ENCODE measurements around the gene RASD2. TPM values are rescaled to one million over a fixed set of nuclear protein-coding genes. Genes with fewer than 3 reads are reported as not detected.

Gene RASD2
- total RNA-seq, 5 donors from 2014 or later (not counting 1 experiment from before 2014, with no cell fraction given): 0.19 to 1.7 (median 1.0) TPM; not detected in 2

DNA sequence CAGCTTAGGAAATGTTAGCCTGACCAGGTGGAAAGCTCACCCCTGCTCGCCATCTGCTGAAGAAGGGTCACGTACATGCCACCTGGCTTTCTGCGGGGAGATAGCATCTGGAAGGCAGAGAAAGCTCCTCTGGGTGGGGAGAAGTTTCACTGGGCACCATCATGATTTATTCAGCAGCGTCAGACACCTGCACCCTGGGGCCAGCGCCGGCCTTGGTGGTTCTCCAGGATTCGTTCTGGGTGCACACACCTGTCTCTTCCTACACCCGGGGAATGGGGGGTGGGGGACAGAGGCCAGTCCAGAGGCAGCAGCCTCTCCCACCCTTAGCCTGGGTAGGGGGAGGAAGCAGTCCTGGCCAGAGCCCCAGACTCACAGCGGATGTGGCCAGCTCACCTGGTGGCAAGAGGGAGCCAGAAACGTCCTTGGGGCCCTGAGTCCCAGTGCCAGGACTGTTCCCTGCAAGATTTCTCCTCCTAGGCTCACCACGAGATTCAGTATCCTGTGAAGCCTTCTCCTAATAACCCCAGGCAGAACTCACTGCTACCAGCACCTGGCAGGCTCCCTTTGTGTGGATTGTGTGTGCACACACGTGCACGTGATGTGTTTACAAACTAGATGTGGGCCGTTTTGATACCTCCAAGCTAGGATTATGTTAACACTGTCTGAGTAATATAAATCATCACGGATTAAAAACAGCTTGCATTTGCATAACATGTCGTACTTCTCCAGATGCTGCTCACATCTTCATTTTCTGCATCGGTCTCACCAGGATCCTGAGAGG is 17.3 kb upstream of the RASD2 start:
- no peaks in the 10 kb centered on the region for H3K4me1 Mint-ChIP-seq
- ChIA-PET CTCF (no interaction called here), POLR2A (no interaction called here)
- no peaks in the 10 kb centered on the region for H3K9me3 ChIP-seq
- no peaks in the 10 kb centered on the region for H3K9me3 Mint-ChIP-seq
- DNase-seq: no peak
- peaks cover 0 to 41% of the 10 kb centered on the region in 2 experiments for H3K27me3 ChIP-seq (replicated peaks in 1 of 2; ENCODE audit: control insufficient read depth in 2 of 2, extremely low read depth in 1 of 2, insufficient read depth in 2 of 2, low read length in 1 of 2)
- no peak for ATAC-seq (replicated peaks in 1 of 4)
- no peaks in the 10 kb centered on the region for H3K36me3 Mint-ChIP-seq
- H3K4me3 ChIP-seq (ENCODE audit: control insufficient read depth in 1 of 2, extremely low read depth in 1 of 2, low read length in 1 of 2): no peak overlapping the region
- 68% methylated on average over 8 of the region's 17 CpGs for WGBS (ENCODE audit: insufficient coverage)
- H3K27ac ChIP-seq (ENCODE audit: low read length): no peak overlapping the region
- H3K27ac Mint-ChIP-seq: no peak overlapping the region
- no peak overlapping the region for H3K4me3 Mint-ChIP-seq
- H3K36me3 ChIP-seq (ENCODE audit: control insufficient read depth in 2 of 2, extremely low read depth in 1 of 2, insufficient read depth in 1 of 2, low read length in 1 of 2): no peaks in the 10 kb centered on the region
- no peaks in the 10 kb centered on the region for H3K4me1 ChIP-seq (ENCODE audit: control insufficient read depth in 1 of 2, extremely low read depth in 1 of 2, insufficient read depth in 2 of 2, low read length in 2 of 2)
- H3K27me3 Mint-ChIP-seq: peaks cover 14 to 28% of the 10 kb centered on the region in 2 donors

DNA sequence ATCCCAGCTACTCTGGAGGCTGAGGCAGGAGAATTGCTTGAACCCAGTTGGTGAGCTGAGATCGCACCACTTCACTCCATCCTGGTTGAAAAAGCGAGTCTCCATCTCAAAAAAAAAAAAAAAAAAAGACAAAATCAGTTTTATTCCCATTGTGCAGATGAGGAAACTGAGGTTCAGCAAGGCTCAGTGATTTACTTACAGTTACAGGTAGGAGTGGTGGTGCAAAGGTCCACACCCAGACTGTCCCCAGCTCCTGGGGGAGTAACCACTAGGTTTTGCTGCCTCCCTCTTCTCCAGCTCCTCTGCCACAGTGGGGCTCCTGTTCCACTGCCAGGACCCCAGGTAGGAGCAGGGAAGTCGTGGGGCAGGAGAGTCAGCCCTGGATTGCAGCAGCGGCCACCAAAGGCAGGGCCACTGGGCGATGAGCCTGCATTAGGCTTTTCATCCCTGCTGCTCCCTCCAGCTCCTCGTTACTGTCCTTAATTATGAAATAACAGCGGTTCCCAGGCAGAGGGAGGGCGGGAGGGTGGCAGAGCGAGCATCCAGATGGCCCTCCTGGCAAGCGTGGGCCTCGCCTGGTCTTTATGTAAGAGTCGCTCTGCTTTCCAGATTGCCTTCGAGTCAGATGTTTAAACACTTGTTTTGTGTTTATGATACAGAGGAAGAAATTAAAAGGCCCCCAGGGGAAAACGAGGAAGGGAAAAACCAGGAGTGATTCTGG is 15.5 kb upstream of the RASD2 start:
- CTCF ChIA-PET: no interaction called here
- H3K27me3 Mint-ChIP-seq: peaks cover 14 to 19% of the 10 kb centered on the region in 2 donors

DNA sequence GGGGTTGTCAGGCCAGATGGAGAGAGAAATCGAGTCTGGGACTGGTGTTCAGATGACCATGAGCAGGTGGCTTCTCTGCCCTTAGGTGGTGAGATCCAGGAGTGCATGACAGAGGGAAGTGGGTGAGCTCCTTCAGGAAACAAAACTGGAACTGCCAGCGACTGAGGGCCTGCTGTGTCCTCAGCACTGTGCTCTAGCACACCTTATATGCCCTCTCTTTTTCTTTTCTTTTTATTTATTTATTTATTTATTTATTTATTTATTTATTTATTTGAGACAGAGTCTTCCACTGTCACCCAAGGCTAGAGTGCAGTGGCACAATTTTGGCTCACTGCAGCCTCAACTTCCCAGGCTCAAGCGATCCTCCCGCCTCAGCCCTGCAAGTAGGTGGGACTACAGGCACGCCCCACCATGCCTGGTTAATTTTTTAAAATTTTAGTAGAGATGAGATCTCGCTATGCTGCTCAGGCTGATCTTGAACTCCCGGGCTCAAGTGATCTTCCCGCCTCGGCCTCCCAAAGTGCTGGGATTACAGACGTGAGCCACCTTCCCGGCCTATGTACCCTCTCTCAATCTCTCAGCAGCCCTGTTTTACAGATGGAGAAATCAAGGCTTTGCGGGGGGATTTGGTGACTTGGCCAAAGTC is 14.8 kb upstream of the RASD2 start:
- no peaks in the 10 kb centered on the region for H3K4me1 Mint-ChIP-seq
- Histone ChIP-seq H3K27me3 (replicated peaks in 1 of 2; ENCODE audit: control insufficient read depth in 2 of 2, extremely low read depth in 1 of 2, insufficient read depth in 2 of 2, low read length in 1 of 2) (peaks cover 0 to 25% of the 10 kb centered on the region in 2 experiments), H3K27ac (ENCODE audit: low read length) (no peak overlapping the region), H3K36me3 (ENCODE audit: control insufficient read depth in 2 of 2, extremely low read depth in 1 of 2, insufficient read depth in 1 of 2, low read length in 1 of 2) (no peaks in the 10 kb centered on the region), H3K4me1 (ENCODE audit: control insufficient read depth in 1 of 2, extremely low read depth in 1 of 2, insufficient read depth in 2 of 2, low read length in 2 of 2) (no peaks in the 10 kb centered on the region), H3K9me3 (no peaks in the 10 kb centered on the region), H3K4me3 (ENCODE audit: control insufficient read depth in 1 of 2, extremely low read depth in 1 of 2, low read length in 1 of 2) (no peak overlapping the region)
- ATAC-seq (replicated peaks in 1 of 4) (no peak), DNase-seq (no peak)
- no peak overlapping the region for H3K4me3 Mint-ChIP-seq
- CTCF ChIA-PET: no interaction called here
- 83% methylated on average over 8 of the region's 12 CpGs for WGBS (ENCODE audit: insufficient coverage)
- H3K9me3 Mint-ChIP-seq: peaks cover 0 to 6% (median 4%) of the 10 kb centered on the region in 3 donors
- peaks cover 14 to 19% of the 10 kb centered on the region in 2 donors for H3K27me3 Mint-ChIP-seq
- H3K27ac Mint-ChIP-seq: no peak overlapping the region
- POLR2A ChIA-PET: no interaction called here
- no peaks in the 10 kb centered on the region for H3K36me3 Mint-ChIP-seq

More for the DNA sequence above, 15.5 kb upstream of the RASD2 start:
- H3K4me1 Mint-ChIP-seq: no peaks in the 10 kb centered on the region
- no peak for DNase-seq
- peaks cover 0 to 26% of the 10 kb centered on the region in 2 experiments for H3K27me3 ChIP-seq (replicated peaks in 1 of 2; ENCODE audit: control insufficient read depth in 2 of 2, extremely low read depth in 1 of 2, insufficient read depth in 2 of 2, low read length in 1 of 2)
- POLR2A ChIA-PET: no interaction called here
- H3K27ac Mint-ChIP-seq: no peak overlapping the region
- no peaks in the 10 kb centered on the region for H3K36me3 Mint-ChIP-seq
- no peak overlapping the region for H3K4me3 ChIP-seq (ENCODE audit: control insufficient read depth in 1 of 2, extremely low read depth in 1 of 2, low read length in 1 of 2)
- H3K4me3 Mint-ChIP-seq: no peak overlapping the region
- WGBS (ENCODE audit: insufficient coverage): 77% methylated on average over 11 of the region's 14 CpGs
- ATAC-seq (replicated peaks in 1 of 4): no peak
- no peaks in the 10 kb centered on the region for H3K4me1 ChIP-seq (ENCODE audit: control insufficient read depth in 1 of 2, extremely low read depth in 1 of 2, insufficient read depth in 2 of 2, low read length in 2 of 2)
- H3K36me3 ChIP-seq (ENCODE audit: control insufficient read depth in 2 of 2, extremely low read depth in 1 of 2, insufficient read depth in 1 of 2, low read length in 1 of 2): no peaks in the 10 kb centered on the region
- peaks cover 0 to 6% (median 4%) of the 10 kb centered on the region in 3 donors for H3K9me3 Mint-ChIP-seq
- no peak overlapping the region for H3K27ac ChIP-seq (ENCODE audit: low read length)
- no peaks in the 10 kb centered on the region for H3K9me3 ChIP-seq

DNA sequence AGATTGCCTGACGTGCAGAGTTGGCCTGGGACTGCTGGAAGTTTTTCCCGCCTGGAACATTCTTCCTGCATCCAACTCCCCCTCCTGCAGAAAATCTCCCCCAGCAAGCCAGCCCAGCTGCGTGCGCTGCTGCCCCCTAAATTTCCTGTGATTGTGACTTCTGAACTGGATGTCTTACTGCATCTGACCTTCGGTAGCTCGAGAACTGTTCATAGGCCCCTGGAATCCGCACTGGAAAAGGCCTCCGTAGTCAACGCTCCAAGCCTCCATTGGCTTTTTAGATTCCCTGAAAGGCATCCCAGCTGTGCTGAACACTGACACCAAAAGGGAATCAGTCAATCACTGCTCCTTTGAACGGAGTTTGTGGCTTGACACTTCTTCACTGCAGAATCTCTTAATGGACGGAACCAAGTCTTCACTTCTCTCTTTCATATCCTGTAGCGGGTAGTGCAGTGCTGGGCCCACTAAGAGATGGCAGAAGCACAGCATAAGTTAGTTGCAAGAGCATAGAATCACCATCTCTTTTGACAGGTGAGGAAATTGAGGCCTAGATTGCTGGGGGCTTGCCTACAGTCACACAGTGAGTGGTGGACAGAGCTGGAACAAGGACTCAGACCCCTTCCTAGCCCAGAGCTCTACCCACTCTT is 14.2 kb upstream of the RASD2 start:
- no peak for DNase-seq
- Mint-ChIP-seq H3K4me1 (no peaks in the 10 kb centered on the region), H3K27ac (no peak overlapping the region), H3K27me3 (peaks cover 14 to 19% of the 10 kb centered on the region in 2 donors), H3K36me3 (no peaks in the 10 kb centered on the region), H3K9me3 (peaks cover 0 to 6% (median 4%) of the 10 kb centered on the region in 3 donors), H3K4me3 (no peak overlapping the region)
- ChIA-PET POLR2A (no interaction called here), CTCF (no interaction called here)
- Histone ChIP-seq H3K4me1 (ENCODE audit: control insufficient read depth in 1 of 2, extremely low read depth in 1 of 2, insufficient read depth in 2 of 2, low read length in 2 of 2) (no peaks in the 10 kb centered on the region), H3K27ac (ENCODE audit: low read length) (no peak overlapping the region), H3K9me3 (no peaks in the 10 kb centered on the region), H3K27me3 (replicated peaks in 1 of 2; ENCODE audit: control insufficient read depth in 2 of 2, extremely low read depth in 1 of 2, insufficient read depth in 2 of 2, low read length in 1 of 2) (peaks cover 0 to 19% of the 10 kb centered on the region in 2 experiments), H3K4me3 (ENCODE audit: control insufficient read depth in 1 of 2, extremely low read depth in 1 of 2, low read length in 1 of 2) (no peak overlapping the region), H3K36me3 (ENCODE audit: control insufficient read depth in 2 of 2, extremely low read depth in 1 of 2, insufficient read depth in 1 of 2, low read length in 1 of 2) (no peaks in the 10 kb centered on the region)
- 94% methylated on average over 9 of the region's 12 CpGs for WGBS (ENCODE audit: insufficient coverage)
- no peak for ATAC-seq (replicated peaks in 1 of 4)

DNA sequence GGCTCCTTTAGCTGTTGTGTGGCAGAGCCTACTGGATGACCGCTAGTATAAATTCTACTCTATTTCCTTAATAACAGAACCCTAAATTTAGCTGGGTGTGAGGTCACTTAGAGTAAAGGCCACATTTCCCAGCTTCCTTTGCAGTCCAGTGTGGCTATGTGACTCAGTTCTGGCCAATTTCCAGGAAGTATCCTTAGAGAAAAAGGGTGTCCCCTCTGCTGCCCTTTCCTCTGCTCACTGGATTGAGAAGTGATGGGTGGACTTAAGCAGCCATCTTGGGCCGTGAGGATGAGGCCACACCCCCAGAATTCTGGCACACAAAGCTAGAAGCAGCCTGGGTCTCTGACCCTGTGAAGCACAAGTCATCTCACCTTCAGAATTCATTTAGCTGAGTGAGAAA is 11.7 kb upstream of the RASD2 start:
- Mint-ChIP-seq H3K36me3 (no peaks in the 10 kb centered on the region), H3K27ac (no peak overlapping the region), H3K4me3 (no peak overlapping the region), H3K9me3 (peaks cover 0 to 6% (median 4%) of the 10 kb centered on the region in 3 donors), H3K4me1 (no peaks in the 10 kb centered on the region), H3K27me3 (peaks cover 0 to 2% of the 10 kb centered on the region in 2 donors)
- Histone ChIP-seq H3K4me1 (ENCODE audit: control insufficient read depth in 1 of 2, extremely low read depth in 1 of 2, insufficient read depth in 2 of 2, low read length in 2 of 2) (no peaks in the 10 kb centered on the region), H3K9me3 (no peaks in the 10 kb centered on the region), H3K36me3 (ENCODE audit: control insufficient read depth in 2 of 2, extremely low read depth in 1 of 2, insufficient read depth in 1 of 2, low read length in 1 of 2) (no peaks in the 10 kb centered on the region), H3K4me3 (ENCODE audit: control insufficient read depth in 1 of 2, extremely low read depth in 1 of 2, low read length in 1 of 2) (no peak overlapping the region), H3K27me3 (replicated peaks in 1 of 2; ENCODE audit: control insufficient read depth in 2 of 2, extremely low read depth in 1 of 2, insufficient read depth in 2 of 2, low read length in 1 of 2) (peaks cover 0 to 7% of the 10 kb centered on the region in 2 experiments), H3K27ac (ENCODE audit: low read length) (no peak overlapping the region)
- POLR2A ChIA-PET: interaction anchor here in 1 of 2 donors (0.7 kb wide), 1 partner anchor 106 kb away, joined by 3 read pairs; no protein-coding TSS in a partner anchor
- WGBS (ENCODE audit: insufficient coverage): no CpG with 5 or more reads among the region's 2 CpGs
- CTCF ChIA-PET: no interaction called here
- DNase-seq: no peak
- no peak for ATAC-seq (replicated peaks in 1 of 4)

DNA sequence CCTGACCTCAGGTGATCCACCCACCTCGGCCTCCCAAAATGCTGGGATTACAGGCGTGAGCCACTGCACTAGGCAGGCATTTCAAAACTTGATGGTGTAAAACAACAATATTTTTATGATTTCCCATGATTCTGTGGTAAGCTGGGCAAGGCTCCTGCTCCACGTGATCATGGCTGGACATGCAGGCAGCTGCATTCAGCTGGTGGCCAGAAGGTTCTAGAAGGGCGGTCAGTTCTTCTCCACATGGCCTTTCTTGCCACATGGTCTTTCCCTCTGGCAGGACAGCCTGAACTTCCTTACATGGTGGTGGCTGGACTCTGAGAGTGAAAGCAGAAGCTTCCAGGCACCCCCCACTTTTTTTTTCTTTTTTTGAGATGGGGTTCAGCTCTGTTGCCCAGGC is 9.9 kb upstream of the RASD2 start:
- POLR2A ChIA-PET: no interaction called here

More for the DNA sequence above, 9.9 kb upstream of the RASD2 start:
- DNase-seq (no peak), ATAC-seq (replicated peaks in 1 of 4) (no peak)
- H3K27me3 Mint-ChIP-seq: peaks cover 0 to 5% of the 10 kb centered on the region in 2 donors
- H3K27ac ChIP-seq (ENCODE audit: low read length): no peak overlapping the region
- no peaks in the 10 kb centered on the region for H3K36me3 ChIP-seq (ENCODE audit: control insufficient read depth in 2 of 2, extremely low read depth in 1 of 2, insufficient read depth in 1 of 2, low read length in 1 of 2)
- 89% methylated on average over 3 of the region's 4 CpGs for WGBS (ENCODE audit: insufficient coverage)
- no peak overlapping the region for H3K27ac Mint-ChIP-seq
- CTCF ChIA-PET: no interaction called here
- H3K4me3 ChIP-seq (ENCODE audit: control insufficient read depth in 1 of 2, extremely low read depth in 1 of 2, low read length in 1 of 2): no peak overlapping the region
- no peaks in the 10 kb centered on the region for H3K9me3 ChIP-seq
- peaks cover 0 to 3% of the 10 kb centered on the region in 2 experiments for H3K27me3 ChIP-seq (replicated peaks in 1 of 2; ENCODE audit: control insufficient read depth in 2 of 2, extremely low read depth in 1 of 2, insufficient read depth in 2 of 2, low read length in 1 of 2)
- no peak overlapping the region for H3K4me3 Mint-ChIP-seq
- no peaks in the 10 kb centered on the region for H3K4me1 Mint-ChIP-seq
- H3K4me1 ChIP-seq (ENCODE audit: control insufficient read depth in 1 of 2, extremely low read depth in 1 of 2, insufficient read depth in 2 of 2, low read length in 2 of 2): no peaks in the 10 kb centered on the region
- H3K36me3 Mint-ChIP-seq: no peaks in the 10 kb centered on the region
- H3K9me3 Mint-ChIP-seq: peaks cover 0 to 6% (median 4%) of the 10 kb centered on the region in 3 donors

All from T-cell (primary cell).